ENCODE data around the gene UBE2QL1. TPM values are rescaled to one million over a fixed set of nuclear protein-coding genes. Genes with fewer than 3 reads are reported as not detected.

Gene UBE2QL1
- total RNA-seq, 1 experiment from 2014 or later, result not detected

DNA sequence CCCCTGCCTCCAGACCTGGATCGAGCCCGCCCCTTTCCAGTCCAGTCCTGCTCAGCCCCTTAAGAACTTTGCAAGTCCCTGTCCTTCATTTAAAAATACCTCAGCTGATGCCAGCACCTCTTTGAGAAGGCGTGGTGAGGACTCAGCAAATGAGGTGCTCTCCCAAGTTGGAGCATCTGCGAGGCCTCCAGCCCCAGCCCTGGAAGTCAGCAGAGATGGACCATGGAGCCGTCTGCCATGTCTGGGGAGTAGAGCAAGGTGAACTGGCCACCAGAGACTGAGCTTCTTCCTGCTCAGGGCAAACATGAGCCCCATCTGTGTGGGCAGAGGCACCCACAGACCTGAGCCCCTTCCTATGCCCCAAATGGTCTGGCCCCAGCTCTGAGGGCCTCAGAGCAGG, 71.5 kb downstream of the UBE2QL1 start:
- CTCF ChIA-PET, result no interaction called here
- H3K4me3 ChIP-seq (ENCODE audit: low read depth, low read length), result no peak overlapping the region
- no peaks in the 10 kb centered on the region for H3K36me3 ChIP-seq (ENCODE audit: control insufficient read depth, insufficient read depth, low read length)
- no peak overlapping the region for H3K27ac Mint-ChIP-seq (ENCODE audit: unreplicated experiment)
- H3K9me3 ChIP-seq, result no peaks in the 10 kb centered on the region
- H3K36me3 Mint-ChIP-seq (ENCODE audit: insufficient read depth, unreplicated experiment), result no peaks in the 10 kb centered on the region
- intact Hi-C loops (cut with micrococcal nuclease; ENCODE audit: unreplicated experiment), result no loop called here
- no peaks in the 10 kb centered on the region; the same call in none of the 2 replicates for H3K27me3 ChIP-seq (replicated peaks; ENCODE audit: control insufficient read depth, insufficient read depth, low read length)
- H3K4me3 Mint-ChIP-seq (ENCODE audit: unreplicated experiment), result no peak overlapping the region
- no TSS peak for BruUV-seq (replicated peaks)
- no peaks in the 10 kb centered on the region for H3K4me1 ChIP-seq
- TF ChIP-seq CTCF (IDR thresholded peaks at IDR 0.05; ENCODE audit: insufficient read depth in 1 of 2, low read depth in 1 of 2, low read length in 1 of 2, severe bottlenecking in 1 of 2, unreplicated experiment in 1 of 2), result no peak
- DNase-seq, result no peak
- peaks cover 14% of the 10 kb centered on the region for H3K27me3 Mint-ChIP-seq (ENCODE audit: insufficient read depth, unreplicated experiment)
- POLR2A ChIA-PET, result no interaction called here
- peaks cover 7% of the 10 kb centered on the region for H3K4me1 Mint-ChIP-seq (ENCODE audit: low read depth, unreplicated experiment)
- H3K9me3 Mint-ChIP-seq (ENCODE audit: unreplicated experiment), result no peaks in the 10 kb centered on the region

DNA sequence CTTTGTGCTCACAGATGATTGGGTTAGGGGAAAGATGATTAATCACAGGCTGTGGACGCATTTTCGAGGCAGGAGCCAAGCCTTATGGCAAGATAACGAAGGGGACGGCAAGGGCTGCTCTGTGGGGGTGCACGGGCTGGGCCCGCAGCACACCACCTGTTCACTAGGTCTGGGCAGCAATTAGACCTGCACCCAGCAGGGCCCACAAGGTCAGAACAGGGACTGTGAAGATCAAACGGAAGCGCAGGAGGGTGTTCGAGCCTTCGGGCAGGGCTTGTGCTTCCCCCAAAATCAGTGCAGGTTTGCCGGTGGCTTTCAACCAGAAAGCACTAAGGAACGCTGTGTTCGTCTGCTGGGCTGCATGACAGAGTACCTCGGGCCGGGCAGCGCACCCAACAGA, 73.7 kb downstream of the UBE2QL1 start:
- no peak overlapping the region for H3K27ac Mint-ChIP-seq (ENCODE audit: unreplicated experiment)
- no peak for DNase-seq
- H3K4me3 ChIP-seq (ENCODE audit: low read depth, low read length), result no peak overlapping the region
- ChIA-PET POLR2A (no interaction called here), CTCF (no interaction called here)
- TF ChIP-seq CTCF (IDR thresholded peaks at IDR 0.05; ENCODE audit: insufficient read depth in 1 of 2, low read depth in 1 of 2, low read length in 1 of 2, severe bottlenecking in 1 of 2, unreplicated experiment in 1 of 2), result no peak
- peaks cover 17% of the 10 kb centered on the region for H3K27me3 Mint-ChIP-seq (ENCODE audit: insufficient read depth, unreplicated experiment)
- H3K4me1 ChIP-seq, result no peaks in the 10 kb centered on the region
- intact Hi-C loops (cut with micrococcal nuclease; ENCODE audit: unreplicated experiment), result no loop called here
- H3K9me3 Mint-ChIP-seq (ENCODE audit: unreplicated experiment), result no peaks in the 10 kb centered on the region
- H3K9me3 ChIP-seq, result no peaks in the 10 kb centered on the region
- H3K36me3 Mint-ChIP-seq (ENCODE audit: insufficient read depth, unreplicated experiment), result no peaks in the 10 kb centered on the region
- H3K27me3 ChIP-seq (replicated peaks; ENCODE audit: control insufficient read depth, insufficient read depth, low read length), result no peaks in the 10 kb centered on the region; the same call in none of the 2 replicates
- H3K4me1 Mint-ChIP-seq (ENCODE audit: low read depth, unreplicated experiment), result peaks cover 5% of the 10 kb centered on the region
- BruUV-seq (replicated peaks), result no TSS peak
- H3K36me3 ChIP-seq (ENCODE audit: control insufficient read depth, insufficient read depth, low read length), result no peaks in the 10 kb centered on the region
- H3K4me3 Mint-ChIP-seq (ENCODE audit: unreplicated experiment), result no peak overlapping the region

DNA sequence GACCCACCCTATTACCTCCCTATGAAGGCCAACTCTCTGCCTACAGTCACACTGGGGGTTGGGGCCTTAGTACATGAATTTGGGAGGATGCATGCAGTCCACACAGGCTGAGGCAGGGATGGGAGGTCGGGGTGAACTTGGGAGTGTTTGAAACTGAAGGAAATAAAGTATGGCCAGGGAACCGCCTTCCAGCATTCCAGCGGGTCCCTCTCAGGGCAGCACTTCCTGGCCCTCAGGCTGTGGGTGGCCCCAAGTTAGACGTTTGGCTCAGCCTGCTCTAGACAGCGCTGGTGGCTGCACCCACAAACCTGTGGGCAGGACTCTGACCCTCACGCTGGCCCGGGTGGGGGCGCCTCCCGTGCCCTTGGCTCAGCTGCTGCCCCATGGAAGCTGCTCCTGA, 74.3 kb downstream of the UBE2QL1 start:
- TF ChIP-seq CTCF (IDR thresholded peaks at IDR 0.05; ENCODE audit: insufficient read depth in 1 of 2, low read depth in 1 of 2, low read length in 1 of 2, severe bottlenecking in 1 of 2, unreplicated experiment in 1 of 2), result no peak
- CTCF ChIA-PET, result no interaction called here
- H3K27me3 Mint-ChIP-seq (ENCODE audit: insufficient read depth, unreplicated experiment), result peaks cover 18% of the 10 kb centered on the region
- Histone ChIP-seq H3K36me3 (ENCODE audit: control insufficient read depth, insufficient read depth, low read length) (no peaks in the 10 kb centered on the region), H3K4me1 (no peaks in the 10 kb centered on the region), H3K4me3 (ENCODE audit: low read depth, low read length) (no peak overlapping the region), H3K9me3 (no peaks in the 10 kb centered on the region), H3K27me3 (replicated peaks; ENCODE audit: control insufficient read depth, insufficient read depth, low read length) (no peaks in the 10 kb centered on the region; the same call in none of the 2 replicates)
- no peaks in the 10 kb centered on the region for H3K9me3 Mint-ChIP-seq (ENCODE audit: unreplicated experiment)
- DNase-seq, result no peak
- H3K4me3 Mint-ChIP-seq (ENCODE audit: unreplicated experiment), result no peak overlapping the region
- H3K4me1 Mint-ChIP-seq (ENCODE audit: low read depth, unreplicated experiment), result no peaks in the 10 kb centered on the region
- intact Hi-C loops (cut with micrococcal nuclease; ENCODE audit: unreplicated experiment), result no loop called here
- no TSS peak for BruUV-seq (replicated peaks)
- H3K27ac Mint-ChIP-seq (ENCODE audit: unreplicated experiment), result no peak overlapping the region
- POLR2A ChIA-PET, result no interaction called here
- no peaks in the 10 kb centered on the region for H3K36me3 Mint-ChIP-seq (ENCODE audit: insufficient read depth, unreplicated experiment)
